Measurements from ENCODE around the gene GLIS1. TPM values are rescaled to one million over a fixed set of nuclear protein-coding genes. Genes with fewer than 3 reads are reported as not detected.

Gene GLIS1
- total RNA-seq, 1 donor from 2014 or later: 0.16 TPM

- no peak overlapping the region for H3K27ac ChIP-seq (replicated peaks)
Measured at GRCh38 chr1:53698384-53698980, 40.5 kb downstream of the GLIS1 start.

GRCh38 chr1:53697721-53698383 lies 41.1 kb downstream of the GLIS1 start:
- Histone ChIP-seq H3K27ac (replicated peaks) (no peak overlapping the region), H3K4me3 (no peak overlapping the region), H3K9me3 (replicated peaks) (no peaks in the 10 kb centered on the region), H3K4me1 (no peaks in the 10 kb centered on the region), H3K27me3 (ENCODE audit: low read depth) (peaks cover 68% of the 10 kb centered on the region), H3K36me3 (no peaks in the 10 kb centered on the region)
- TF ChIP-seq CTCF (IDR thresholded peaks at IDR 0.05; ENCODE audit: borderline replicate concordance): no peak
- intact Hi-C loops (cut with micrococcal nuclease): no loop called here
- no peak for DNase-seq

More at GRCh38 chr1:53698384-53698980, 40.5 kb downstream of the GLIS1 start:
- Histone ChIP-seq H3K9me3 (replicated peaks) (no peaks in the 10 kb centered on the region), H3K27me3 (ENCODE audit: low read depth) (peaks cover 63% of the 10 kb centered on the region), H3K4me1 (no peaks in the 10 kb centered on the region), H3K36me3 (no peaks in the 10 kb centered on the region), H3K4me3 (no peak overlapping the region)
- intact Hi-C loops (cut with micrococcal nuclease): no loop called here
- TF ChIP-seq CTCF (IDR thresholded peaks at IDR 0.05; ENCODE audit: borderline replicate concordance): no peak
- DNase-seq: no peak

GRCh38 chr1:53696990-53697389 lies 42.0 kb downstream of the GLIS1 start:
- H3K27ac ChIP-seq (replicated peaks): no peak overlapping the region
- no peaks in the 10 kb centered on the region for H3K36me3 ChIP-seq
- TF ChIP-seq CTCF (IDR thresholded peaks at IDR 0.05; ENCODE audit: borderline replicate concordance): no peak
- no peak for DNase-seq
- H3K9me3 ChIP-seq (replicated peaks): no peaks in the 10 kb centered on the region
- peaks cover 68% of the 10 kb centered on the region for H3K27me3 ChIP-seq (ENCODE audit: low read depth)
- H3K4me3 ChIP-seq: no peak overlapping the region
- no peaks in the 10 kb centered on the region for H3K4me1 ChIP-seq
- intact Hi-C loops (cut with micrococcal nuclease): no loop called here

GRCh38 chr1:53696571-53696970 lies 42.4 kb downstream of the GLIS1 start:
- Histone ChIP-seq H3K9me3 (replicated peaks) (no peaks in the 10 kb centered on the region), H3K27ac (replicated peaks) (no peak overlapping the region), H3K36me3 (no peaks in the 10 kb centered on the region), H3K27me3 (ENCODE audit: low read depth) (peaks cover 70% of the 10 kb centered on the region), H3K4me3 (no peak overlapping the region), H3K4me1 (no peaks in the 10 kb centered on the region)
- intact Hi-C loops (cut with micrococcal nuclease): no loop called here
- TF ChIP-seq CTCF (IDR thresholded peaks at IDR 0.05; ENCODE audit: borderline replicate concordance): no peak
- DNase-seq: no peak

GRCh38 chr1:53696051-53696450 lies 42.9 kb downstream of the GLIS1 start:
- no peaks in the 10 kb centered on the region for H3K36me3 ChIP-seq
- peaks cover 70% of the 10 kb centered on the region for H3K27me3 ChIP-seq (ENCODE audit: low read depth)
- intact Hi-C loops (cut with micrococcal nuclease): no loop called here
- H3K4me3 ChIP-seq: no peak overlapping the region
- no peak for DNase-seq
- H3K4me1 ChIP-seq: no peaks in the 10 kb centered on the region
- H3K27ac ChIP-seq (replicated peaks): no peak overlapping the region
- no peaks in the 10 kb centered on the region for H3K9me3 ChIP-seq (replicated peaks)
- no peak for TF ChIP-seq CTCF (IDR thresholded peaks at IDR 0.05; ENCODE audit: borderline replicate concordance)
